Caco-2 (cell line): ENCODE data around the gene CRELD2. TPM values are rescaled to one million over a fixed set of nuclear protein-coding genes. Genes with fewer than 3 reads are reported as not detected.

Source experiments
- BruUV-seq: library from RNA; stranded (reverse); fragments of 400-500 nt; replicated peaks from 2 replicates; lab custom pipeline; 2021; lab: Mats Ljungman, UMichigan
- CTCF ChIA-PET: fragments of 300-600 bp; sonication (Branson Sonifier 250); formaldehyde crosslinking; loops from one replicate; lab custom pipeline; 2022; ENCODE audit warnings: antibody characterized with exemption; lab: Charles Lee
- POLR2A ChIA-PET: fragments of 300-600 bp; sonication (Branson Sonifier 250); formaldehyde crosslinking; loops from one replicate; lab custom pipeline; 2022; ENCODE audit warnings: antibody characterized with exemption; lab: Charles Lee
- DNase-seq, 2 experiments: peaks; one replicate each; pipeline versions ENCODE4 v3.0.0 to v3.0.0-alpha.2; 2020 to 2022
- H3K27me3 ChIP-seq: replicated peaks from 2 replicates; pipeline ENCODE4 v1.6.0; 2011; ENCODE audit warnings: low read length; ENCODE audit not compliant: control insufficient read depth, insufficient read depth
- H3K36me3 ChIP-seq: 2 replicates; pipeline ENCODE4 v1.5.1; 2011; ENCODE audit warnings: low read length; ENCODE audit not compliant: control insufficient read depth, insufficient read depth
- H3K4me1 ChIP-seq: fragments of 250-450 bp; sonication (Bioruptor Pico); 2 replicates; pipeline ENCODE4 v1.5.1; 2020; ENCODE audit warnings: mild to moderate bottlenecking
- H3K4me3 ChIP-seq: 2 replicates; pipeline ENCODE4 v1.5.1; 2011; ENCODE audit warnings: low read depth, mild to moderate bottlenecking, control low read depth, low read length
- H3K9me3 ChIP-seq: fragments of 250-450 bp; sonication (Bioruptor Pico); 2 replicates; pipeline ENCODE4 v1.5.1; 2020; ENCODE audit warnings: mild to moderate bottlenecking, moderate library complexity
- H3K27ac Mint-ChIP-seq: one replicate; pipeline ENCODE4 v1.8.0; 2022; ENCODE audit warnings: mixed read lengths; ENCODE audit not compliant: unreplicated experiment
- H3K27me3 Mint-ChIP-seq: one replicate; pipeline ENCODE4 v1.8.0; 2022; ENCODE audit warnings: mixed read lengths; ENCODE audit not compliant: insufficient read depth, unreplicated experiment
- H3K36me3 Mint-ChIP-seq: one replicate; pipeline ENCODE4 v1.8.0; 2022; ENCODE audit warnings: mild to moderate bottlenecking, mixed read lengths; ENCODE audit not compliant: insufficient read depth, unreplicated experiment
- H3K4me1 Mint-ChIP-seq: one replicate; pipeline ENCODE4 v1.8.0; 2022; ENCODE audit warnings: low read depth, mixed read lengths; ENCODE audit not compliant: unreplicated experiment
- H3K4me3 Mint-ChIP-seq: one replicate; pipeline ENCODE4 v1.8.0; 2022; ENCODE audit warnings: mild to moderate bottlenecking, moderate library complexity, mixed read lengths; ENCODE audit not compliant: unreplicated experiment
- H3K9me3 Mint-ChIP-seq: one replicate; pipeline ENCODE4 v1.8.0; 2022; ENCODE audit warnings: mixed read lengths; ENCODE audit not compliant: unreplicated experiment
- CTCF ChIP-seq, 2 experiments: fragments of 200-600 bp in 1 of 2; IDR thresholded peaks; 1 replicate in 1 of 2; 2 replicates in 1 of 2; pipeline versions ENCODE4 v1.5.1 to v1.8.0; 2011 to 2022; ENCODE audit warnings: antibody characterized with exemption in 1 of 2, control low read depth in 1 of 2, inconsistent platforms in 1 of 2, low read depth in 1 of 2, low read length in 1 of 2, mild to moderate bottlenecking in 1 of 2, moderate library complexity in 1 of 2; ENCODE audit not compliant: insufficient read depth in 1 of 2, severe bottlenecking in 1 of 2, unreplicated experiment in 1 of 2
- intact Hi-C: fragments of 100-400 bp; cut with micrococcal nuclease; formaldehyde crosslinking; loops from one replicate; pipeline ENCODE4 v1.10.0; 2022; ENCODE audit not compliant: unreplicated experiment
- total RNA-seq: library from RNA; stranded (reverse); gene quantifications from 2 replicates; pipeline ENCODE4 v1.2.3, GENCODE V29; 2022

Gene CRELD2
- total RNA-seq, 1 experiment from 2014 or later: 43.3 TPM

DNA sequence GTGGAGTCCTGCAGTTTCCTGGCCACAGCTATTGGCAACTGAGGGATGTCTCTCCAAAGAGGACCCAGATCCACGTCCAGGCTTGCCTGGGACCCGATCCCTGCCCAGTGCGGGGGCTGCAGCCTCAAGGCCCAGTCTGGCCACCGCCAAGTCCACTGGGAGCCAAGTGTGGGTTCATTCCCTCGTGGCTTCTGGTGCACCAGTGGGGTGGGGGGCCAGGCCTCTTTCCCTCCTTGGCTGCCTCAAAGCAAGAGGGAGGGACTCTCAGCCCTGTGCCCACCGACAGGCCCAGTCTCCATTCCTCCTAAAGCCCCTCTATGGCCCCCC lies 28.8 kb downstream of the CRELD2 start:
- no peaks in the 10 kb centered on the region for H3K9me3 ChIP-seq
- Mint-ChIP-seq H3K4me1 (peaks cover 3% of the 10 kb centered on the region), H3K4me3 (no peak overlapping the region), H3K36me3 (peaks cover 4% of the 10 kb centered on the region), H3K27ac (no peak overlapping the region), H3K27me3 (no peaks in the 10 kb centered on the region), H3K9me3 (no peaks in the 10 kb centered on the region)
- H3K36me3 ChIP-seq: no peaks in the 10 kb centered on the region
- DNase-seq: no peak
- no peak for TF ChIP-seq CTCF (IDR thresholded peaks at IDR 0.05; ENCODE audit: insufficient read depth in 1 of 2, low read depth in 1 of 2, low read length in 1 of 2, severe bottlenecking in 1 of 2, unreplicated experiment in 1 of 2)
- BruUV-seq: no TSS peak
- no peak overlapping the region for H3K4me3 ChIP-seq
- CTCF ChIA-PET: interaction anchor here (1.1 kb wide), 2 partner anchors 14 to 83 kb away, joined by 3 read pairs; no protein-coding TSS in a partner anchor
- intact Hi-C loops: no loop called here
- POLR2A ChIA-PET: no interaction called here
- H3K4me1 ChIP-seq: peaks cover 61% of the 10 kb centered on the region
- H3K27me3 ChIP-seq: no peaks in the 10 kb centered on the region

GRCh38 chr22:49948116-49948957 lies 29.9 kb downstream of the CRELD2 start:
- DNase-seq: no peak
- Mint-ChIP-seq H3K36me3 (peaks cover 8% of the 10 kb centered on the region), H3K4me3 (no peak overlapping the region), H3K27ac (peak overlapping the region; percentile 77), H3K4me1 (peaks cover 8% of the 10 kb centered on the region), H3K9me3 (no peaks in the 10 kb centered on the region), H3K27me3 (no peaks in the 10 kb centered on the region)
- Histone ChIP-seq H3K4me1 (peaks cover 72% of the 10 kb centered on the region), H3K27me3 (no peaks in the 10 kb centered on the region), H3K4me3 (no peak overlapping the region), H3K9me3 (no peaks in the 10 kb centered on the region), H3K36me3 (no peaks in the 10 kb centered on the region)
- BruUV-seq: no TSS peak
- CTCF ChIA-PET: no interaction called here
- TF ChIP-seq CTCF (IDR thresholded peaks at IDR 0.05; ENCODE audit: insufficient read depth in 1 of 2, low read depth in 1 of 2, low read length in 1 of 2, severe bottlenecking in 1 of 2, unreplicated experiment in 1 of 2): no peak
- POLR2A ChIA-PET: no interaction called here
- intact Hi-C loops: no loop called here

DNA sequence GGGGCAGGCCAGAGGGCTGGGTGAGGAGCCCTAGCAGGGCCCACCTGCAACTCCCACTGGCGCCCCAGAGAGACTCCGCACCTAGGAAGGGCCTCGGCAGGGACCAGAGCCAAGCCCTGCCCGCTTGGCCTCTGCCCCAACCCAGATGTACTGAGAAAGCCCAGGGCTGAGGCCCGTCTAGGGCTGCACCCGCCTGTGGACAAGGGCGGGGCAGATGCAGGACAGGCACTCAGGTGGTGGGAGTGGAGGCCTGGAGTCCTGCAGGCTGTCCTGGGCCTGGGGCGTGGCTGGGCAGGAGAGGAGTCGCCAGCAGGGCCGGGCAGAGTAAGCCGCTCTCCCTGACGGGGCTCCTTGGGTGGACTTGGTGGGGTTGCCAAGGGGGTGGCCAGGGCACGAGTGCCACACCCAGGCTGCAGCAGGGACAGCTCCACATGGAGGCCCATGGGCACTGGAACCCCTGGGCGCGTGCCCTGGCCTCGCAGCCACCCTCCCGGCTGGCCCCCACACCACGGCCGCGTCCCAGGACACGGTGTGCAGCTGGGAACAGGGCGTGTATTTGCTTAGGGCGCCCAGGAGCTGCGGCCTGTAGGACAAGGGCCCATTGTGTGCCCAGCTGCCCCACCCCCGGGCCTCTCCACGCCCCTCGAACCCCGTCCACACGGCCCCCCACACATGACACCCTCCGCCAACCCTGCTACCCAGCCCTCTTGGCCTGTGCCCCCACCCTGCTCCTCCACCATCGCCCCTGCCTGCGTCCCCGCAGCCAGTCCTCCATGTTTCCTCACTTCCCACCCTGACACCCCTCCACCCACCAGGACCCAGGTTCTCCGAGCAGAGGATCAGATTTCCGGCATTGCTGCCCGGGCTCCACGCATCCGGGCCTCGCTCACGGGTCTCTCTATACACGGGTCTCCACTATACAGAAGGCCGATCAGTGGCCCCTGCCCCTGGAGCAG lies 30.8 kb downstream of the CRELD2 start:
- intact Hi-C loops: no loop called here
- POLR2A ChIA-PET: no interaction called here
- no peak overlapping the region for H3K4me3 ChIP-seq

More for the DNA sequence above, 30.8 kb downstream of the CRELD2 start:
- no peak for TF ChIP-seq CTCF (IDR thresholded peaks at IDR 0.05; ENCODE audit: insufficient read depth in 1 of 2, low read depth in 1 of 2, low read length in 1 of 2, severe bottlenecking in 1 of 2, unreplicated experiment in 1 of 2)
- DNase-seq: peak; percentile 39 to 70
- no peaks in the 10 kb centered on the region for H3K9me3 Mint-ChIP-seq
- H3K4me3 Mint-ChIP-seq: no peak overlapping the region
- peaks cover 8% of the 10 kb centered on the region for H3K36me3 Mint-ChIP-seq
- no peaks in the 10 kb centered on the region for H3K36me3 ChIP-seq
- peak overlapping the region; percentile 77 for H3K27ac Mint-ChIP-seq
- H3K4me1 Mint-ChIP-seq: peaks cover 8% of the 10 kb centered on the region
- H3K9me3 ChIP-seq: no peaks in the 10 kb centered on the region
- BruUV-seq: no TSS peak
- H3K27me3 Mint-ChIP-seq: no peaks in the 10 kb centered on the region
- H3K27me3 ChIP-seq: no peaks in the 10 kb centered on the region
- CTCF ChIA-PET: no interaction called here
- peaks cover 81% of the 10 kb centered on the region for H3K4me1 ChIP-seq
